ENCODE data around the gene RSBN1L. TPM values are rescaled to one million over a fixed set of nuclear protein-coding genes. Genes with fewer than 3 reads are reported as not detected.
"Not testable (repeated sequence)": the region's sequence is repeated elsewhere in the genome, so short reads cannot be mapped to it uniquely, and the experiment has no call there.

RSBN1L gene
- total RNA-seq, 2 donors from 2014 or later, result 20.1 to 25.5 TPM

DNA sequence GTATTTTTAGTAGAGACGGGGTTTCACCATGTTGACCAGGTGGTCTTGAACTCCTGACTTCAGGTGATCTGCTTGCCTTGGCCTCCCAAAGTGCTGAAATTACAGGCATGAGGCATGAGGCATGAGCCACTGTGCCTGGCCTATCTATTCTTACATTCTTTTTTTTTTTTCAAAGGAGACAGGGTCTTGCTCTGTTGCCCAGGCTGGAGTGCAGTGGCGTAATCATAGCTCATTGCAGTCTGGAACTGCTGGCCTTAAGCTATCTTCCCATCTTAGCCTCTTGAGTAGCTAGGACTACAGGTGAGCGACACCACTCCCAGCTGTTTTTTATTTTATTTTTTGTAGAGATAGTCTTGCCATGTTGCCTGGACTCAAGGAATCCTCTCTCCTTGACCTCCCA, 20.5 kb downstream of the RSBN1L start:
- TF ChIP-seq, protein P1, sequence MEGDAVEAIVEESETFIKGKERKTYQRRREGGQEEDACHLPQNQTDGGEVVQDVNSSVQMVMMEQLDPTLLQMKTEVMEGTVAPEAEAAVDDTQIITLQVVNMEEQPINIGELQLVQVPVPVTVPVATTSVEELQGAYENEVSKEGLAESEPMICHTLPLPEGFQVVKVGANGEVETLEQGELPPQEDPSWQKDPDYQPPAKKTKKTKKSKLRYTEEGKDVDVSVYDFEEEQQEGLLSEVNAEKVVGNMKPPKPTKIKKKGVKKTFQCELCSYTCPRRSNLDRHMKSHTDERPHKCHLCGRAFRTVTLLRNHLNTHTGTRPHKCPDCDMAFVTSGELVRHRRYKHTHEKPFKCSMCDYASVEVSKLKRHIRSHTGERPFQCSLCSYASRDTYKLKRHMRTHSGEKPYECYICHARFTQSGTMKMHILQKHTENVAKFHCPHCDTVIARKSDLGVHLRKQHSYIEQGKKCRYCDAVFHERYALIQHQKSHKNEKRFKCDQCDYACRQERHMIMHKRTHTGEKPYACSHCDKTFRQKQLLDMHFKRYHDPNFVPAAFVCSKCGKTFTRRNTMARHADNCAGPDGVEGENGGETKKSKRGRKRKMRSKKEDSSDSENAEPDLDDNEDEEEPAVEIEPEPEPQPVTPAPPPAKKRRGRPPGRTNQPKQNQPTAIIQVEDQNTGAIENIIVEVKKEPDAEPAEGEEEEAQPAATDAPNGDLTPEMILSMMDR (IDR thresholded peaks at IDR 0.05), result no peak
- H3K36me3 ChIP-seq, result no peaks in the 10 kb centered on the region
- H3K9me3 ChIP-seq, result no peaks in the 10 kb centered on the region
- H3K4me3 ChIP-seq, result no peak overlapping the region
- no peaks in the 10 kb centered on the region for H3K27me3 ChIP-seq
- H3K4me1 ChIP-seq, result no peaks in the 10 kb centered on the region
- intact Hi-C loops (cut with DNase I), result no loop called here
- H3K9ac ChIP-seq (ENCODE audit: low read depth in 2 of 2, low read length in 2 of 2), result no peak overlapping the region
- no peak overlapping the region for H3K27ac ChIP-seq
- DNase-seq, result no peak

DNA sequence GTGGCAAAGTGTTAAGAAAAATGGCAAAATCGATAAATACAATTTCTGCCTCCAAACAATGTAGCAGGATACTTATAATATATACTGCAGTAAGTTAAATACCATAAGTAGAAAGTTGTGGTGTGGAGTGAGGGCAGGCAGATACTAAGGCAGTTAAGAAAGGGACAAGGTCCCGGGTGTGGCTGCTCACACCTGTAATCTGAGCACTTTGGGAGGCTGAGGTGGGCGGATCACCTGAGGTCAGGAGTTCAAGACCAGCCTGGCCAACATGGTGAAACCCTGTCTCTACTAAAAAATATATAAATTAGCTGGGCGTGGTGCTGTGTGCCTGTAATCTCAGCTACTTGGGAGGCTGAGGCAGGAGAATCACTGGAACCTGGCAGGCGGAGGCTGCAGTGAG, 21.3 kb downstream of the RSBN1L start:
- intact Hi-C loops (cut with DNase I); H3K9me3 ChIP-seq; H3K36me3 ChIP-seq; H3K27me3 ChIP-seq; DNase-seq; H3K4me1 ChIP-seq; H3K4me3 ChIP-seq; H3K27ac ChIP-seq; H3K9ac ChIP-seq (ENCODE audit: low read depth in 2 of 2, low read length in 2 of 2): not testable (repeated sequence)

DNA sequence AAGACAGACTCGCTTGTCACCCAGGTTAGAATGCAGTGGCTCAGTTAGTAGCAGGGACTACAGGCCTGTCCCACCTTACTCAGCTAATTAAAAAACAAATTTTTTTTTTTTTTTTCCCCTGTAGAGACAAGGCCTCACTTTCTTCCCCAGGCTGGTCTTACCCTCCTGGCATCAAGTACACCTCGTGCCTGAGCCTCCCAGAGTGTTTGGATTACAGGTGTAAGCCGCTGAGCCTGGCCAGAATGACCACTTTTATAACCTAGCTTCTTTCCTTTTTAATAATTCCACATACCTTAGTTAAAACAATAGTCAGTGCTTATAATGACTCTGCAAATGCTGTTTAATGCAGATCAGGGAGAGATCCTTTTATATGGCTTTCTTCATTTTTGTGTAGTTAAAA, 31.3 kb downstream of the RSBN1L start:
- no peaks in the 10 kb centered on the region for H3K9me3 ChIP-seq
- no peak overlapping the region for H3K4me3 ChIP-seq
- no peaks in the 10 kb centered on the region for H3K36me3 ChIP-seq
- no peaks in the 10 kb centered on the region for H3K27me3 ChIP-seq
- no peak for DNase-seq
- H3K27ac ChIP-seq, result no peak overlapping the region
- H3K9ac ChIP-seq (ENCODE audit: low read depth in 2 of 2, low read length in 2 of 2), result no peak overlapping the region
- TF ChIP-seq, protein P1 (IDR thresholded peaks at IDR 0.05), result no peak
- no peaks in the 10 kb centered on the region for H3K4me1 ChIP-seq
- intact Hi-C loops (cut with DNase I), result no loop called here

DNA sequence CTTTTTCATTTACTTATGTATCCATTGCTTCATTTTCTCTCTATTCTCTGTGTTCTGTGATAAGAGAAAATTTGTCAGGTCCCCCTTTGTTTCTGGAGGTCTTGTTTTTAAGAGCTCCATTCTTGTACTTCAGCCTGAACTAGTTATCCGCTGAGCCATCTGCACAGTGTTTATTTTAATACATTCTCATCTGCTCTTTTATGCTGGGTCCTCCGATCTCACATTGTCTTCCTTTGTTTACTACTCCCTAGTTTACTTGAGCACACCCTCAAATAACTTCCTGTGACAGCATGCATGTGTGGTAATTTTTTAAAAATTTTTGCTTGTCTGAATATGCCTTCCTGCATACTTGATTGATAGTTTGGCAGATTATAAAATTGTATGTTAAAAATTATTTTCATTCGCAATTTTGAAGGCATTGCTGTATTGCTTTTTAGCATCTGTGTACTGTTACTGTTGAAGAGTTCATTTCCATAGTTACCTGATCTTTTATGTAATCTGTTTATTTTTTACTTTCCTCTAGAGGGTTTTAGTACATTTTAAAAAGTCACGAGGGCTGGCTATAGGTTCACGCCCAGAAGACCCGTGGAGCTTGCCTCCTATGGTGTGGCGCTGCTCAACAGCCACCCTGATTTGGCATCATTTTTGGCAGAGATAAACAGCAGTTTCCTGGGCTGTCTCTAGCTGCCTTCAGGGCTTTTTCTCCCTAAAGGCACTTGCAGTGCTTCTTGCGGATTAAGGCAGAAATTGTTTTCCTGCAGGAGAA, 31.9 kb downstream of the RSBN1L start:
- Histone ChIP-seq H3K4me1 (no peaks in the 10 kb centered on the region), H3K9me3 (no peaks in the 10 kb centered on the region), H3K9ac (ENCODE audit: low read depth in 2 of 2, low read length in 2 of 2) (no peak overlapping the region), H3K4me3 (no peak overlapping the region), H3K27ac (no peak overlapping the region), H3K27me3 (no peaks in the 10 kb centered on the region), H3K36me3 (no peaks in the 10 kb centered on the region)
- DNase-seq, result no peak
- TF ChIP-seq, protein P1 (IDR thresholded peaks at IDR 0.05), result no peak
- intact Hi-C loops (cut with DNase I), result no loop called here

DNA sequence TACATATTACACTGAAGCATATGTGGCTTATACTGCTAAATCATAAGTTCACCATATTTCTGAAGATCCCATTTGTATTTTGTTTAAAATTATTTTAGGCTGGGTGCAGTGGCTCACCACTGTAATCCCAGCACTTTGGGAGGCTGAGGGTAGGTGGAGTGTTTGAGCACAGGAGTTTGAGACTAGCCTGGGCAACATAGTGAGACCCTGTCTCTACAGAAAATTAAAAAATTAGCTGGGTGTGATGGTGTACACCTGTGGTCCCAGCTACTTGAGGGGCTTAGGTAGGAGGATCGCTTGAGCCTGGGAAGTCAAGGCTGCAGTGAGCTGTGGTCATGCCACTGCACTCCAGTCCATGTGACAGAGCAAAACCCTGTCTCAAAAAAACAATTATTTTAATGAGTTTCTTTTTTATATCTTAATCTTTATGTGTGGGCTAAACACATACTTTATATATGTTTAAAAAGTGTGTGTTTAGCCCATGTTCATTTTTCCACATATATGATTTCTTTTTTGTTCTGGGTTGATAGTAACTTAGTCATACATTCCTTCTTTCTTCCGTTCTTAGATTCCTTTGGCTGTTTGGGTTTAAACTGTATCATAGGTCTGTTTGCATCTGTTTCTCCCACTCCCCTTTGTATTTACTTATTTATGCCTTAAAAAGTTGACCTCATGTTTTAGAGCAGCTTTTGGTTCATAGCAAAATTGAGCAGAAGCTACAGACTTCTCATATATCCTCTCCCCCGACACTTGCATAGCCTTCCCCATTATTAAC, 33.5 kb downstream of the RSBN1L start:
- intact Hi-C loops (cut with DNase I), result no loop called here
- TF ChIP-seq, protein P1 (IDR thresholded peaks at IDR 0.05), result no peak
- Histone ChIP-seq H3K27ac (no peak overlapping the region), H3K4me3 (no peak overlapping the region), H3K9ac (ENCODE audit: low read depth in 2 of 2, low read length in 2 of 2) (no peak overlapping the region), H3K9me3 (no peaks in the 10 kb centered on the region), H3K4me1 (no peaks in the 10 kb centered on the region), H3K27me3 (no peaks in the 10 kb centered on the region), H3K36me3 (no peaks in the 10 kb centered on the region)
- no peak for DNase-seq

DNA sequence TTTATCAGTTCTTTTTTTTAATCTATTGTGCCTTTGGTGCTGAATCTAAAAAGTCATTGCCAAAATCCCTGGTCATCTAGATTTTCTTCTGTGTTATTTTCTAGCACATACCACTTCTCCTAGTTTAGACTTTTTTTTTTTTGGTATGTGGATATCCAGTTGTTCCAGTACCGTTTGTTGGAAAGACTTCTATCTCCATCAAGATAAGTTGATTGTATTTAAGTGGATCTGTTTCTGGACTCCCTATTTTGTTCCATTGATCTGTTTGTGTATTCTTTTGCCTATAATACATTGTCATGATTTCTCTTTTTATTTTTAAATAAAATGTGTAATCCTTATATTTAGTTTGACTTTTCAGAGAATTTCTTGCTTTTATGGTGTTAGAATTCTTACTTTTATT, 35.5 kb downstream of the RSBN1L start:
- Histone ChIP-seq H3K4me1 (no peaks in the 10 kb centered on the region), H3K9me3 (no peaks in the 10 kb centered on the region), H3K27ac (no peak overlapping the region), H3K9ac (ENCODE audit: low read depth in 2 of 2, low read length in 2 of 2) (no peak overlapping the region), H3K27me3 (no peaks in the 10 kb centered on the region), H3K4me3 (no peak overlapping the region), H3K36me3 (no peaks in the 10 kb centered on the region)
- intact Hi-C loops (cut with DNase I), result no loop called here
- TF ChIP-seq, protein P1 (IDR thresholded peaks at IDR 0.05), result no peak
- DNase-seq, result no peak
